Measurements from ENCODE around the gene AS3MT.
"Not testable (repeated sequence)": the region's sequence is repeated elsewhere in the genome, so short reads cannot be mapped to it uniquely, and the experiment has no call there.

Gene AS3MT, protein sequence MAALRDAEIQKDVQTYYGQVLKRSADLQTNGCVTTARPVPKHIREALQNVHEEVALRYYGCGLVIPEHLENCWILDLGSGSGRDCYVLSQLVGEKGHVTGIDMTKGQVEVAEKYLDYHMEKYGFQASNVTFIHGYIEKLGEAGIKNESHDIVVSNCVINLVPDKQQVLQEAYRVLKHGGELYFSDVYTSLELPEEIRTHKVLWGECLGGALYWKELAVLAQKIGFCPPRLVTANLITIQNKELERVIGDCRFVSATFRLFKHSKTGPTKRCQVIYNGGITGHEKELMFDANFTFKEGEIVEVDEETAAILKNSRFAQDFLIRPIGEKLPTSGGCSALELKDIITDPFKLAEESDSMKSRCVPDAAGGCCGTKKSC

DNA sequence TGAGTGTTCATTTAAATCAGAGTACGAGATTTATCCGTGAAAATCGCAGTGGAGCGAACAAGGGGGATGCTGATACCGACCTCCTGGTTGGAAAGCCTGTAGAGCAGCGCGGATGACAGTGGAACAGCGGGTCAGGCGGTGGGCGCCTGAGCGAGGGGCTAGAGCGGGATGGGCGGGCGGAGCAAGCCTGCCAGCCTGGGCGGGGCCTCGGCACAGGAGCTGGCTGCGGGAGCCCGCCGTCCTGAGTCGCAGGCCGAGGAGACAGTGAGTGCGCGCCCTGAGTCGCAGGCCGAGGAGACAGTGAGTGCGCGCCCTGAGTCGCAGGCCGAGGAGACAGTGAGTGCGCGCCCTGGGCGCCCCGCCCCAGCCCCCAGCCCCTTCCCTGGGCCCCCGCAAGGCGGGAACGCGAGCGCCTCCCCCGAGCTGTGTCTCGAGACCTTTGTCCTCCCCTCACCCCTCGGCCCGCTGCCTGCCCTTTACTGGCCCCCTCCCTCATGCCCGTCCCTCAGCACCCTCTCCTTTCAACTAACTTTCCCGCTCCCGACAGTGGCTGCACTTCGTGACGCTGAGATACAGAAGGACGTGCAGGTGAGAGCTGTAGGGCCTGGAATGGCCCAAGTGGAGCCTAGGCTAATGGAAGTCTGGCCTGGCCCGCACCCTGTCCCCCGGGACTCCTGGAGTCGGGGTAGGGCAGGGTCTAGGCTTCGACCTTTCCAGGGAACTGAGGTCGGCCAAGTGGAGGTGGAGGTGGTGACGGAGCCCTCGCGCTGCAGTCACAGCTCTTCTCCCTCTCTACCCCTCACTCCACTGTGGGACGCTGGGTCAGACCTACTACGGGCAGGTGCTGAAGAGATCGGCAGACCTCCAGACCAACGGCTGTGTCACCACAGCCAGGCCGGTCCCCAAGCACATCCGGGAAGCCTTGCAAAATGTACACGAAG is at the start of gene AS3MT:
Gene AS3MT, plus strand, starts transcription at position 213 of the 941 bp plus-strand sequence. Its CDS starts 123 bp downstream, at position 336.
- no peak for DNase-seq

DNA sequence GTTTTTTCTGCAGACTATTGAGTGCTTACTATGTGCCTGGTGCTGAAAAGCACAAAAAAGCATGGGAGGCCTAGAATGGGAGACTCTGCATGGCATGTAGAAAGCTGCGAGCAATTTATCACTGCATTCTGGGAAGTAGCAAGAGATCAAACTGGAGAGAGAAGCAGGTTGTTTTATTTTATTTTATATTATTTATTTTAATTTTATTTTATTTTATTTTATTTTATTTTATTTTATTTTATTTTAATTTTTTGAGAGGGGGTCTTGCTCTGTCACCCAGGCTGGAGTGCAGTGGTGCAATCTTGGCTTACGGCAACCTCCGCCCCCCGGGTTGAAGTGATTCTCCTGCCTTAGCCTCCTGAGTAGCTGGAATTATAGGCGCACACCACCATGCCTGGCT is 49.3 kb upstream of the AS3MT start:
- not testable (repeated sequence) for DNase-seq

DNA sequence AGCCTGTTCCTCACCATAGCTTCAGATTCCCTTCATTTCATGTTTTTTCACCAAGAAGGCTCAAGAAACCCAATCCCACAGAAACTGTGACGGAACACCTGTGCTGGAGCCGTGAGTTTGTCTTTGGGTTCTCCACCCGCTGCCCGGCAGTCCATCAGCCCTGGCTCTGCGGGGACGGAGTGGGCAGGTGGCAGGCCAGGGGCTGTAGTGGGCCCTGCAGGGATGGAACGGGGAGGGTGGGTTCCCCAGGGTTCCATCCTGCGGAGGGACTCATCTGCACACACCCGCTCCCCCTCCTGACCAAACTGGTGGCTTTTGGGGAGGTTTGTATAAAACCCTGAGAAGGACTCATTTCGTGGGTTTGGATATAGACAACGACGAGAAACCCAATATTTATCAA is 47.0 kb upstream of the AS3MT start:
- no peak for DNase-seq

DNA sequence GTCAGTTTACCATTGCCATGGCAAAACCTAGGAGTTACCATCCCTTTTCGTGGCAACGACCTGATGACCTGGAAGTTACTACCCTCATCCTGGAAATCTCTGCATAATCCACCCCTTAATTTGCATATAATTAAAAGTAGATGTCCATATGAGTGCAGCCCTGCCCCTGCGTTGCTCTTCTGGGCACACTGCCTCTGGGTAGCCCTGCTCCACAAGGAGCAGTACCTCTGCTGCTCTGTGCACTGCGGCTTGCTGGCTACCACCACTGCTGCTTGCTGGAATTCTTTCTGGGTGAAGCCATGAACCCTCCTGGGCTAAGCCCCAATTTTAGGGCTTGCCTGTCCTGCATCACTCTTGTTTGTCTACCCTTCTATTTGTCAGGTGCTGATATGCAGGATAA is 44.6 kb upstream of the AS3MT start:
- no peak for DNase-seq

DNA sequence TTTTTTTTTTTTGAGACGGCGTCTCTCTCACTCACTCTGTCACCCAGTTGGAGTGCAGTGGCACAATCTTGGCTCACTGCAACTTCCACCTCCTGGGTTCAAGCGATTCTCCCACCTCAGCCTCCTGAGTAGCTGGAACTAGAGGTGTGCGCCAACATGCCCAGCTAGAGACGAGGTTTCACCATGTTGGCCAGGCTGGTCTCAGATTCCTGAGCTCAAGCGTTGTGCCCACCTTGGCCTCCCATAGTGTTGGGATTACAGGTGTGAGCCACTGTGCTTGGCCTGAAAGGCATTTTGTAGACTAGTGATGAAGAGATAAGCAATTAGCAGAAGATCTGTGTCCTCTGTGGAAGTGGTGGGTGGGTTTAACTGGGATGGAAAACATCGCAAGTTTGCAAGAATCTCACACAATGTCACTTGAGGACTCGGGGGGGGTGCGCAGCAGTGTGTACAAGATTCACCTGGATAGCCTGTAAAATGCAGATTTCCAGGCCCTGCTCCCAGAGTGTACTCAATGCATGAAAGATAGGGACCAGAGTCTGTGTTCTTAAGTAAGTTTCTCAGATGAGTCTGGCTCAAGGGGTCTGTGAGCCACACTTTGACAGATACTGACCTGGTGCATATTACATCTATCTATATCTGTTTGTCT is 43.0 kb upstream of the AS3MT start:
- no peak for DNase-seq

DNA sequence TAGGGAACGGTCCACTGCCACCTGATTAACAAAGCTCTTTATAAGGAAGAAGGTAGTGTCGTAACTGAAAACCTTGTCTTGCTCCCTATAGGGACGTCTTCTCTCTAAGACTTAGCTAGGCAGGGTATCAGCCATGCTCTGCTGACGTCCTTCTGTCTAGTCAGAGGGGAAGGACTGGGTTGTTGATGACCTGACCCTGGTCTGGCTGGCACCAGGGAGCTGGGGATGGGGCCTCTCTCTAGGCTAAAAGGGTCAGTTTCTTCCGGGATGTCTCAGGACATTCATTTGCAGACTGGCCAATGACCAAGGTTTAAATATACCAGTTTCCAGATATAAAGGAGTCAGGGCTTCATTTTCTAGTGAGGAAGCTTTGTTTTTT is 41.7 kb upstream of the AS3MT start:
- no peak for DNase-seq

- DNase-seq: no peak
These were observed 37.8 kb upstream of the AS3MT start for GRCh38 chr10:102831322-102832071.

DNA sequence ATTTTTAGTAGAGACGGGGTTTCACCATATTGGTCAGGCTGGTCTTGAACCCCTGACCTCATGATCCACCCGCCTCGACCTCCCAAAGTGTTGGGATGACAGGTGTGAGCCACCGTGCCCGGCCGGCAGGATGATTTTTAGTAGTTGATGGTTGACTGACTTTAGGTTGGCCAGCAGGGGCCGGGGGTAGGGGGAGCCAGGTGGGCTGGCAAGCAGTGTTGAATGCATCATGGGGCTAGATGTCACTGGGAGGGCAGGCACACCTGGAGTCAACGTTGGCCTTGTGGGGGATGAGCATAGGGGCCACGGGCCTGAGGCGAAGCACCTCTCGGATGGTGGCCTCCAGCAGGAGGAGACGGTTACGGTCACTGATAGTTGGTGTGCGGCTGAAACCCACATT is 37.0 kb upstream of the AS3MT start:
- no peak for DNase-seq

- DNase-seq: no peak
These were observed 36.3 kb upstream of the AS3MT start for GRCh38 chr10:102832987-102833386.

- DNase-seq: peak; percentile 23
These were observed 35.1 kb upstream of the AS3MT start for GRCh38 chr10:102834143-102834542.

DNA sequence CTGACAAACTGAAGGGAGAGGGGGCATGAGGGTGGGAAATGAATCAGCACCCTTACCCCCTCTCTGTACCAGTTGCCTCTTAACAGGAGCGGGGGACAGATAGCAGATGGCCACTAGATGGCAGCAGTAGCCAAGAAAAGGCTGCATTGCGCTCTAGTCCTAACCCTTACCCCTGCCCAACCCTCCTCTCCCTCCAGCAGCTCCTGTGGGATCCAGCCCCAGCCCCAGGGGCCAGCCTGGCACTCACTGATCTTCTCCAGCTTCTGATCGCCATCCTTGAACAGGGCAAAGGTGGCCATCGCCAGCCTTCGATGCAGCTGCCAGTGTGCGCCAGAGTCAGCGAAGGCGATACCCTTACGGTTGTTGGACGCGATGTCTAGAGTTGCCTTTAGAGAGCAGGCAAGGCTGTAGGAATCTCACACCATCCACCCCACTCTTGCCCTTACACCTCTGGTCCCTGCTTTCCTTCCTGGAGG is 34.2 kb upstream of the AS3MT start:
- peak; percentile 85 for DNase-seq

DNA sequence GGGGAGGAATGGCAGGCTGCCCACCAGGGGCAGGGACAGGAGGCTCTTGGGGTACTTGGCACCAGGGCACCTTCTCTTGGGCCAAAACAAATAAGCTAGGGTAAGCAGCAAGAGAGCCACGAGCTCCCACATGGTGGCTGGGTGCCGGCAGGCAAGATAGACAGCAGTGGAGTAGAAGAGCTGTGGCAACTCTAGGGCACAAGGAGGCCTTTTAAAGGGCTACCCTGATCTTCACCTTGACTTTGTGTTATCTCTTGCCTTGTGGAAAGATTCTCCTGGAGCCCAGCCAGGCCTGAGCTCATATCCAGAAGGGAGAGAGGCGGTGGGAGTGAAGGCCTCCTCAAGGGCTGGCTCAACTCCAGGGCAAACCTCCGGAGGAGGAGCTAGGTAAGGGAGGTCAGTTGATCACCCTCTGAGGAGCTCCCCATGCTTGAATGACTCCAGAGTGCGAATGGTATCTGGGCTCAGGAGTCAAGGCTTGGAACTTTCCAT is 32.0 kb upstream of the AS3MT start, which contains the start of gene CYP17A1:
Gene CYP17A1, minus strand, starts transcription at position 184 of the 492 bp plus-strand sequence. Its CDS starts 52 bp downstream, at position 132.
- peak; percentile 68 for DNase-seq

DNA sequence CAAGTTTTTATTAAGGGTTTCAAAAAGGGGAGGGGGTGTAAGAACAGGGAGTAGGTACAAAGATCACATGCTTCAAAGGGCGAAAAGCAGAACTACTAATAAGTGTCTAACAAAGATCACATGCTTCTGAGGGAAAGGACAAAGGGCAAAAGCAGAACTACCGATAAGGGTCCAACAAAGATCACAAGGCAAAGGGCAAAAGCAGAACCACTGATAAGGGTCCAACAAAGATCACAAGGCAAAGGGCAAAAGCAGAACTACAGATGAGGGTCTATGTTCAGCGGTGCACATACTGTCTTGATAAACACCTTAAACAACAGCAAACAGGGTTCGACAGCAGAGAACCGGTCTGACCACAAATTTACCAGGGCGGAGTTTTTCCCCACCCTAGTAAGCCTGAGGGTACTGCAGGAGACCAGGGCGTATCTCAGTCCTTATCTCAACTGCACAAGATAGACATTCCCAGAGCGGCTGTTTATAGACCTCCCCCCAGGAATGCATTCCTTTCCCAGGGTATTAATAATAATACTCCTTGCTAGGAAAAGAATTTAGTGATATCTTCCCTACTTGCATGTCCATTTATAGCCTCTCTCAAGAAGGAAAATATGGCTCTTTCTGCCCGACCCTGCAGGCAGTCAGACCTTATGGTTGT is 30.9 kb upstream of the AS3MT start:
- DNase-seq: peak; percentile 14

GRCh38 chr10:102841827-102842345 is 27.4 kb upstream of the AS3MT start:
- DNase-seq: no peak

DNA sequence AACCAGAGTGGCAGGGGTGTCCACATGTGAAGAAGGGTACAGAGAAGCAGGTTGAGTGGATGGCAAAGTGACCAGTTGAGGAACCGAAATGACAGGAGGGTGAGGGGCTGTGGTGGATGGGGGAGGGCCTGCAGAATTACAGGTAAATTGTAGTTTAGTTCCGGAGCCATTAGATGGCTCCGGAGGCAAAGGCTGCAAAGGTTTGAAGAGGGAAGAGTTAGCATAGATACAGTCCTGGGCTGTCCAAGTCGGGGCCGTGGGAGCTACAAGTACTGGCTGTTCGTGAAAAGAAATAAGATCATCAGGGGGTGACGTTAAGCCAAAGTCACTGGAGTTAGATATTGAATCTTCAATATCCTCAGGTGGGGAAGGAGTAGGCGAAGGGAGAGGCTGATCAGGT is 26.1 kb upstream of the AS3MT start:
- not testable (repeated sequence) for DNase-seq

GRCh38 chr10:102844190-102844776 is 25.0 kb upstream of the AS3MT start:
- not testable (repeated sequence) for DNase-seq

DNA sequence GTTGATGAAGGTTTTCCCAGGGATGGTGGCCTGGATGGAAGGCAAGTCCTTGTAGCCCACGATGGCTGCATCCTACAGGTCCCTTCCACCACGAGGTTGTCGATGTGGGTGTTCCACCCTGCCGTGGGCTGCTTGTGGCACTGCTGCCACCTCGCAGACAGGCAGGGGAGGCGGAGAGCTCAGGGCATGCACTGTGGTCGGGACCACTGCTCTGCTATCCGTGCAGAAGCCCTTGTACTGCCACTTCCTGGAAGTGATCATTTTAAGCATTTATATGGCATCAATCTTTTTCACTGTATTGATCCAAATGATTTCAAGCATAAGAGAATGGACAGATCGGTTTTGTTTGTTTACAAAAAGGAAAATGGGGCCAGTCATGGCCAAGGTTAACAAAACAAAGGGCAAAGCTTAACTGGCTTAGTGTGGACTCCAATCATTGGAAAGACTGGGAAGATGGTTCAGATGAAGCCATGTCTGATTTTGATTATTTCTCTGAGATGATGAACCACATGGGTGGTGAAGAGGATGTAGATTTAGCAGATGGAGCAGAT is 23.8 kb upstream of the AS3MT start:
- no peak for DNase-seq

- no peak for DNase-seq
These were observed 19.2 kb upstream of the AS3MT start for GRCh38 chr10:102850025-102850518.

- DNase-seq: not testable (repeated sequence)
These were observed 16.0 kb upstream of the AS3MT start for GRCh38 chr10:102853237-102853636.

DNA sequence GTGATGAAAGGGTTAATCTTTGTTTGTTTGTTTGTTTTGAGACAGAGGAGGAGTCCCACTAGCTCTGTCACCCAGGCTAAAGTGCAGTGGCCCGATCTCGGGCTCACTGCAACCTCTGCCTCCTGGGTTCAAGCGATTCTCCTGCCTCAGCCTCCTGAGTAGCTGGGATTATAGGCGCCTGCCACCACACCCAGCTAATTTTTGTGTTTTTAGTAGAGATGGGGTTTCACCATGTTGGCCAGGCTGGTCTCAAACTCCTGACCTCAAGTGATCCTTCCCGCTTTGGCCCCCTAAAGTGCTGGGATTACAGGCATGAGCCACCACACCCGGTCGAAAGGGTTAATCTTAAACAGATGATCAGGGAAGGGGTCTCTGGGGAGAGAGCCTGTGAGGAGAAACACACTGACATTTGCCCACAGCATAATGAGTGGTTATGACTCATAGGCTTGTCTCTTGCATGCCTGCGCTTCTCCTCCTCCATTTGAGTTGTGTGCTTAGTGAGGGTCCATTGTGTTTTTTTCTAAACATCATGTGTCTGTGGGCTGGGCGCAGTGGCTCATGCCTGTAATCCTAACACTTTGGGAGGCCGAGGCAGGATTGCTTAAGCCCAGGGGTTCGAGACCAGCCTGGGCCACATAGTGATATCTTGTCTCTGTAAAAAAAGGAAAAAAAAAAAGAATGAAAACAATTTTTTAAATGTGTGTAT is 13.4 kb upstream of the AS3MT start:
- peak; percentile 33 for DNase-seq
